Calu3 (cell line): ENCODE measurements around the gene RAB5IF. TPM values are rescaled to one million over a fixed set of nuclear protein-coding genes. Genes with fewer than 3 reads are reported as not detected.
"Not testable (repeated sequence)": the region's sequence is repeated elsewhere in the genome, so short reads cannot be mapped to it uniquely, and the experiment has no call there.

ENCODE experiments used
- Bru-seq: library from RNA; stranded (reverse); fragments of 400-500 nt; gene quantifications from one replicate; lab custom pipeline; 2021; lab: Mats Ljungman, UMichigan
- BruChase-seq, 2 experiments: library from RNA; stranded (reverse); fragments of 400-500 nt; gene quantifications; one replicate each; lab custom pipeline; 2021; lab: Mats Ljungman, UMichigan
- BruUV-seq: library from RNA; stranded (reverse); fragments of 400-500 nt; replicated peaks from 2 replicates; lab custom pipeline; 2021; lab: Mats Ljungman, UMichigan
- CTCF ChIA-PET: fragments of 300-600 bp; sonication (Branson Sonifier 250); formaldehyde crosslinking; loops from one replicate; lab custom pipeline; 2022; ENCODE audit warnings: antibody characterized with exemption; lab: Charles Lee
- DNase-seq: peaks from one replicate; pipeline ENCODE4 v3.0.0; 2022
- H3K27ac Mint-ChIP-seq: one replicate; pipeline ENCODE4 v1.8.0; 2022; ENCODE audit warnings: mixed read lengths; ENCODE audit not compliant: unreplicated experiment
- H3K27me3 Mint-ChIP-seq: one replicate; pipeline ENCODE4 v1.8.0; 2022; ENCODE audit warnings: mixed read lengths; ENCODE audit not compliant: unreplicated experiment
- H3K36me3 Mint-ChIP-seq: one replicate; pipeline ENCODE4 v1.8.0; 2022; ENCODE audit warnings: mild to moderate bottlenecking, moderate library complexity, mixed read lengths; ENCODE audit not compliant: insufficient read depth, unreplicated experiment
- H3K4me1 Mint-ChIP-seq: one replicate; pipeline ENCODE4 v1.8.0; 2022; ENCODE audit warnings: mild to moderate bottlenecking, low read depth, mixed read lengths; ENCODE audit not compliant: unreplicated experiment
- H3K4me3 Mint-ChIP-seq: one replicate; pipeline ENCODE4 v1.8.0; 2022; ENCODE audit warnings: mild to moderate bottlenecking, low read depth, moderate library complexity, mixed read lengths; ENCODE audit not compliant: unreplicated experiment
- H3K9me3 Mint-ChIP-seq: one replicate; pipeline ENCODE4 v1.8.0; 2022; ENCODE audit warnings: low read depth, mixed read lengths; ENCODE audit not compliant: unreplicated experiment
- CTCF ChIP-seq: fragments of 200-600 bp; IDR thresholded peaks from one replicate; pipeline ENCODE4 v1.8.0; 2022; ENCODE audit warnings: antibody characterized with exemption; ENCODE audit not compliant: unreplicated experiment
- intact Hi-C: fragments of 100-400 bp; cut with micrococcal nuclease; formaldehyde crosslinking; loops from one replicate; pipeline ENCODE4 v1.10.0; 2022; ENCODE audit not compliant: unreplicated experiment
- long read RNA-seq: library from polyadenylated mRNA; stranded (forward); transcript quantifications from one replicate; pipeline ENCODE4 v2.0.0, GENCODE V29; 2022
- total RNA-seq: library from RNA; stranded (reverse); gene quantifications from 2 replicates; pipeline ENCODE4 v1.2.3, GENCODE V29; 2022

RAB5IF gene
- total RNA-seq (235 and 250 TPM in 2 replicates), Bru-seq, nascent RNA (percentile 90 among the genes with signal in this experiment), BruChase-seq, experiment 1, labeled RNA remaining after a 6-hour chase (percentile 99 among the genes with signal in this experiment), BruChase-seq, experiment 2, labeled RNA remaining after a 2-hour chase (percentile 99 among the genes with signal in this experiment)
- long read RNA-seq, transcript RAB5IF-204 (5 exons, 1,170 nt): minor isoform, 24 of 664 reads
- long read RNA-seq, transcript RAB5IF-202 (4 exons, 1,114 nt): major isoform, 538 of 664 reads
- long read RNA-seq, transcript RAB5IF-201 (3 exons, 896 nt): minor isoform, 18 of 664 reads
- long read RNA-seq, partial matches to known transcripts: 8 of 664 reads
- long read RNA-seq, other reads (novel, unspliced or antisense): 71 of 664 reads

GRCh38 chr20:36605399-36606157, at the start of gene RAB5IF:
TSS of gene RAB5IF (plus strand) at chr20:36605779. CDS start at chr20:36605952, 173 bp downstream.
- Mint-ChIP-seq H3K4me1 (peaks cover 33% of the 10 kb centered on the region), H3K27me3 (peaks cover 14% of the 10 kb centered on the region), H3K27ac (peak within 1 kb of the TSS; percentile 91), H3K36me3 (peaks cover 67% of the 10 kb centered on the region), H3K9me3 (no peaks in the 10 kb centered on the region), H3K4me3 (peak within 1 kb of the TSS; percentile 99)
- BruUV-seq: no TSS peak
- peak; percentile 100 for DNase-seq
- CTCF ChIA-PET: interaction anchor here (0.6 to 2.3 kb wide), 15 partner anchors 8 to 504 kb away, joined by 3 to 14 read pairs (median 5); partner anchors contain the start of gene TGIF2
- TF ChIP-seq CTCF: peak; percentile 93
- intact Hi-C loops: loop anchor here (5.0 kb wide), 1 partner anchor 48 kb away; no protein-coding TSS in a partner anchor

- intact Hi-C loops: no loop called here
- TF ChIP-seq CTCF: no peak
- no peaks in the 10 kb centered on the region for H3K36me3 Mint-ChIP-seq
- CTCF ChIA-PET: no interaction called here
- no peak for DNase-seq
- BruUV-seq: no TSS peak
- no peak overlapping the region for H3K27ac Mint-ChIP-seq
- H3K4me1 Mint-ChIP-seq: no peaks in the 10 kb centered on the region
- H3K27me3 Mint-ChIP-seq: peaks cover 9% of the 10 kb centered on the region
- H3K9me3 Mint-ChIP-seq: no peaks in the 10 kb centered on the region
- no peak overlapping the region for H3K4me3 Mint-ChIP-seq
These were observed 42.9 kb upstream of the RAB5IF start for GRCh38 chr20:36562724-36563123.

- CTCF ChIA-PET: no interaction called here
- no peak overlapping the region for H3K4me3 Mint-ChIP-seq
These were observed 42.2 kb upstream of the RAB5IF start for GRCh38 chr20:36563374-36563773.

GRCh38 chr20:36564078-36564725, 41.4 kb upstream of the RAB5IF start:
- H3K9me3 Mint-ChIP-seq, H3K27ac Mint-ChIP-seq, H3K36me3 Mint-ChIP-seq, H3K27me3 Mint-ChIP-seq, CTCF ChIA-PET, H3K4me1 Mint-ChIP-seq, intact Hi-C loops, H3K4me3 Mint-ChIP-seq, DNase-seq, BruUV-seq: not testable (repeated sequence)

More at GRCh38 chr20:36563374-36563773, 42.2 kb upstream of the RAB5IF start:
- Mint-ChIP-seq H3K27me3 (peaks cover 9% of the 10 kb centered on the region), H3K9me3 (no peaks in the 10 kb centered on the region), H3K36me3 (no peaks in the 10 kb centered on the region), H3K4me1 (no peaks in the 10 kb centered on the region), H3K27ac (no peak overlapping the region)
- intact Hi-C loops: no loop called here
- no TSS peak for BruUV-seq
- no peak for TF ChIP-seq CTCF
- no peak for DNase-seq

GRCh38 chr20:36564726-36565121, 40.9 kb upstream of the RAB5IF start:
- DNase-seq, CTCF ChIA-PET, intact Hi-C loops, BruUV-seq, H3K9me3 Mint-ChIP-seq, H3K36me3 Mint-ChIP-seq, H3K27me3 Mint-ChIP-seq, H3K27ac Mint-ChIP-seq, H3K4me3 Mint-ChIP-seq, H3K4me1 Mint-ChIP-seq: not testable (repeated sequence)
